HCT116 (cell line): Measurements from ENCODE around the gene POLE. TPM values are rescaled to one million over a fixed set of nuclear protein-coding genes. Genes with fewer than 3 reads are reported as not detected.

Experiments
- ATAC-seq: fragments of 200-7000 bp; cut with Tn5 transposase; 2 replicates; pipeline ENCODE4 v1.9.1; 2020; ENCODE audit warnings: mild to moderate bottlenecking, moderate library complexity
- BruUV-seq: library from RNA; stranded (reverse); fragments of 400-500 nt; replicated peaks from 2 replicates; lab custom pipeline; 2021; lab: Mats Ljungman, UMichigan
- CTCF ChIA-PET: fragments of 300-600 bp; sonication (Branson Sonifier 250); formaldehyde crosslinking; loops from one replicate; lab custom pipeline; 2021; ENCODE audit warnings: antibody characterized with exemption; lab: Charles Lee
- POLR2A ChIA-PET: fragments of 300-600, 350-600 bp; sonication (Branson Sonifier 250); formaldehyde crosslinking; loops from one replicate; lab custom pipeline; 2021; ENCODE audit warnings: antibody characterized with exemption; lab: Charles Lee
- RAD21 ChIA-PET, 2 experiments: fragments of 300-600 bp; sonication (Branson Sonifier 250); formaldehyde crosslinking; loops; one replicate each; lab custom pipeline; 2023; ENCODE audit warnings: low total read pairs in 2 of 2; ENCODE audit not compliant: uncharacterized antibody in 2 of 2, unreplicated experiment in 2 of 2, low non-redundant PET in 1 of 2; lab: Charles Lee
- DNase-seq: peaks from one replicate; pipeline ENCODE4 v3.0.0-alpha.2; 2010; ENCODE audit warnings: low read depth, low spot score
- H2AFZ ChIP-seq: fragments of 200-600 bp; shearing (Covaris generic), sonication (generic); 2 replicates; pipeline ENCODE4 v1.6.1; 2017; ENCODE audit warnings: low read depth, mixed run types, mixed read lengths, antibody characterized with exemption, low read length; ENCODE audit not compliant: poor library complexity, severe bottlenecking
- H3K27ac ChIP-seq: 2 replicates; pipeline ENCODE4 v1.5.1; 2012; ENCODE audit warnings: low read depth, low read length
- H3K27me3 ChIP-seq: fragments of 200-600 bp; sonication (generic); 2 replicates; pipeline ENCODE4 v1.6.1; 2016; ENCODE audit warnings: mixed run types, low read length, mixed read lengths; ENCODE audit not compliant: insufficient read depth
- H3K36me3 ChIP-seq, 2 experiments: fragments of 200-500 bp in 1 of 2; fragments of 200-600 bp in 1 of 2; sonication (Bioruptor generic) in 1 of 2; sonication (generic) in 1 of 2; 2 replicates each; pipeline versions ENCODE4 v1.5.1 to v1.6.1; 2014 to 2016; ENCODE audit warnings: low read length in 2 of 2, inconsistent platforms in 1 of 2, mixed read lengths in 1 of 2, mixed run types in 1 of 2; ENCODE audit not compliant: insufficient read depth in 2 of 2, control insufficient read depth in 1 of 2
- H3K4me1 ChIP-seq, 2 experiments: fragments of 200-600 bp in 1 of 2; sonication (generic) in 1 of 2; 2 replicates each; pipeline versions ENCODE4 v1.5.1 to v1.6.1; 2012 to 2017; ENCODE audit warnings: low read length in 2 of 2, inconsistent platforms in 1 of 2, mild to moderate bottlenecking in 1 of 2, mixed read lengths in 1 of 2, mixed run types in 1 of 2, moderate library complexity in 1 of 2; ENCODE audit not compliant: insufficient read depth in 2 of 2, control insufficient read depth in 1 of 2
- H3K4me2 ChIP-seq: fragments of 200-600 bp; sonication (generic); 2 replicates; pipeline ENCODE4 v1.6.1; 2017; ENCODE audit warnings: mixed run types, low read length, mixed read lengths
- H3K4me3 ChIP-seq, 2 experiments: fragments of 200-600 bp in 1 of 2; sonication (generic) in 1 of 2; replicated peaks in 1 of 2; 2 replicates each; pipeline ENCODE4 v1.5.1; 2011 to 2016; ENCODE audit warnings: low read length in 2 of 2, control low read depth in 1 of 2, low read depth in 1 of 2, mild to moderate bottlenecking in 1 of 2, mixed read lengths in 1 of 2, mixed run types in 1 of 2
- H3K79me2 ChIP-seq: fragments of 200-600 bp; sonication (generic); 2 replicates; pipeline ENCODE4 v1.6.1; 2017; ENCODE audit warnings: mild to moderate bottlenecking, mixed run types, low read length, moderate library complexity, mixed read lengths; ENCODE audit not compliant: insufficient read depth
- H3K9ac ChIP-seq: fragments of 200-600 bp; sonication (generic); 2 replicates; pipeline ENCODE4 v1.6.1; 2016; ENCODE audit warnings: low read length, mixed read lengths
- H3K9me2 ChIP-seq: fragments of 200-600 bp; sonication (generic), shearing (Covaris generic); 2 replicates; pipeline ENCODE4 v1.6.1; 2017; ENCODE audit warnings: mixed run types, mild to moderate bottlenecking, moderate library complexity; ENCODE audit not compliant: insufficient read depth
- H3K9me3 ChIP-seq, 2 experiments: fragments of 200-500 bp in 1 of 2; fragments of 200-600 bp in 1 of 2; sonication (Bioruptor generic) in 1 of 2; sonication (generic) in 1 of 2; 2 replicates each; pipeline ENCODE4 v1.6.1; 2014 to 2017; ENCODE audit warnings: low read length in 2 of 2, mixed read lengths in 2 of 2, inconsistent platforms in 1 of 2, low read depth in 1 of 2, mild to moderate bottlenecking in 1 of 2, mixed run types in 1 of 2, moderate library complexity in 1 of 2; ENCODE audit not compliant: control insufficient read depth in 1 of 2, insufficient read depth in 1 of 2
- H4K20me1 ChIP-seq: fragments of 200-600 bp; sonication (generic), shearing (Covaris generic); 2 replicates; pipeline ENCODE4 v1.6.1; 2017; ENCODE audit warnings: mixed run types, mild to moderate bottlenecking, moderate library complexity; ENCODE audit not compliant: insufficient read depth
- REST ChIP-seq: IDR thresholded peaks from 2 replicates; pipeline ENCODE4 v1.6.1; 2012; ENCODE audit warnings: low read depth
- SP1 ChIP-seq: IDR thresholded peaks from 2 replicates; pipeline ENCODE4 v1.6.1; 2012; ENCODE audit warnings: low read depth
- ZNF274 ChIP-seq: fragments of 200-500 bp; sonication (Bioruptor generic); IDR thresholded peaks from 2 replicates; pipeline ENCODE4 v1.6.1; 2014; ENCODE audit warnings: mild to moderate bottlenecking, low read depth, low read length, inconsistent platforms
- intact Hi-C: fragments of 100-400 bp; cut with micrococcal nuclease; formaldehyde crosslinking; loops from 2 replicates; pipeline ENCODE4 v1.10.0; 2022
- total RNA-seq: library from RNA; stranded (reverse); gene quantifications from one replicate; pipeline ENCODE4 v1.2.1, GENCODE V29; 2021; ENCODE audit not compliant: unreplicated experiment

POLE gene
- total RNA-seq, 1 experiment from 2014 or later = 128 TPM

- POLR2A ChIA-PET = no interaction called here
Measured at GRCh38 chr12:132715874-132716273, 28.7 kb upstream of the POLE start.

More at GRCh38 chr12:132715874-132716273, 28.7 kb upstream of the POLE start:
- Histone ChIP-seq H3K79me2 (peaks cover 60% of the 10 kb centered on the region), H3K9me3 (no peaks in the 10 kb centered on the region), H3K9me2 (no peaks in the 10 kb centered on the region), H3K4me1 (peaks cover 3 to 8% of the 10 kb centered on the region in 2 experiments), H3K9ac (no peak overlapping the region), H3K36me3 (peaks cover 19 to 21% of the 10 kb centered on the region in 2 experiments; a peak in 3 of 4 replicates), H3K4me2 (no peak overlapping the region), H3K27me3 (no peaks in the 10 kb centered on the region), H4K20me1 (peaks cover 3% of the 10 kb centered on the region; the same call in 1 of the 2 replicates), H3K27ac (no peak overlapping the region), H2AFZ (no peak overlapping the region), H3K4me3 (no peak overlapping the region)
- intact Hi-C loops = no loop called here
- BruUV-seq = no TSS peak
- ChIA-PET CTCF (no interaction called here), RAD21 (no interaction called here)
- TF ChIP-seq ZNF274 = no peak
- no peak for TF ChIP-seq SP1
- TF ChIP-seq REST = no peak
- ATAC-seq (no peak), DNase-seq (no peak)
